Erythroblast (primary cell): Measurements from ENCODE around the gene LDLRAD4.

Source experiments
- GATA1 ChIP-seq: IDR thresholded peaks from 2 replicates; pipeline ENCODE4 v1.6.1; 2011; ENCODE audit warnings: low read depth, mild to moderate bottlenecking, control low read depth, low read length, moderate library complexity
- POLR2A ChIP-seq: IDR thresholded peaks from 2 replicates; pipeline ENCODE4 v1.6.1; 2011; ENCODE audit warnings: mild to moderate bottlenecking, low read length

- TF ChIP-seq POLR2A, result no peak
- TF ChIP-seq GATA1, result no peak
These were observed 196.0 kb downstream of the LDLRAD4 start for GRCh38 chr18:13414521-13414920.
